IgD-negative memory B cell (primary cell): Measurements from ENCODE around the gene MRPS31. TPM values are rescaled to one million over a fixed set of nuclear protein-coding genes. Genes with fewer than 3 reads are reported as not detected.

Experiments used
- H3K27ac Mint-ChIP-seq, 3 donors: one replicate each; pipeline ENCODE4 v1.8.0; 2020 to 2022; ENCODE audit warnings: mild to moderate bottlenecking in 3 of 3, mixed read lengths in 3 of 3, moderate library complexity in 1 of 3
- H3K27me3 Mint-ChIP-seq: one replicate; pipeline ENCODE4 v1.8.0; 2021; ENCODE audit warnings: mixed read lengths
- H3K36me3 Mint-ChIP-seq: one replicate; pipeline ENCODE4 v1.8.0; 2020; ENCODE audit warnings: mild to moderate bottlenecking, mixed read lengths
- H3K4me1 Mint-ChIP-seq, 3 donors: one replicate each; pipeline ENCODE4 v1.8.0; 2020 to 2022; ENCODE audit warnings: mixed read lengths in 3 of 3, mild to moderate bottlenecking in 1 of 3
- H3K4me3 Mint-ChIP-seq, 4 donors: one replicate each; pipeline ENCODE4 v1.8.0; 2020 to 2022; ENCODE audit warnings: mild to moderate bottlenecking in 4 of 4, mixed read lengths in 4 of 4, moderate library complexity in 3 of 4
- H3K9me3 Mint-ChIP-seq, 3 donors: one replicate each; pipeline ENCODE4 v1.8.0; 2020 to 2021; ENCODE audit warnings: mixed read lengths in 3 of 3, mild to moderate bottlenecking in 1 of 3
- polyA plus RNA-seq: library from polyadenylated mRNA; unstranded; fragments of 300-500 nt; fragmentation: Illumina TruSeq; gene quantifications from one replicate; pipeline ENCODE4 v1.2.3, GENCODE V29; 2021

The MRPS31 gene
- polyA plus RNA-seq, 1 donor from 2014 or later, result 53.6 TPM

DNA sequence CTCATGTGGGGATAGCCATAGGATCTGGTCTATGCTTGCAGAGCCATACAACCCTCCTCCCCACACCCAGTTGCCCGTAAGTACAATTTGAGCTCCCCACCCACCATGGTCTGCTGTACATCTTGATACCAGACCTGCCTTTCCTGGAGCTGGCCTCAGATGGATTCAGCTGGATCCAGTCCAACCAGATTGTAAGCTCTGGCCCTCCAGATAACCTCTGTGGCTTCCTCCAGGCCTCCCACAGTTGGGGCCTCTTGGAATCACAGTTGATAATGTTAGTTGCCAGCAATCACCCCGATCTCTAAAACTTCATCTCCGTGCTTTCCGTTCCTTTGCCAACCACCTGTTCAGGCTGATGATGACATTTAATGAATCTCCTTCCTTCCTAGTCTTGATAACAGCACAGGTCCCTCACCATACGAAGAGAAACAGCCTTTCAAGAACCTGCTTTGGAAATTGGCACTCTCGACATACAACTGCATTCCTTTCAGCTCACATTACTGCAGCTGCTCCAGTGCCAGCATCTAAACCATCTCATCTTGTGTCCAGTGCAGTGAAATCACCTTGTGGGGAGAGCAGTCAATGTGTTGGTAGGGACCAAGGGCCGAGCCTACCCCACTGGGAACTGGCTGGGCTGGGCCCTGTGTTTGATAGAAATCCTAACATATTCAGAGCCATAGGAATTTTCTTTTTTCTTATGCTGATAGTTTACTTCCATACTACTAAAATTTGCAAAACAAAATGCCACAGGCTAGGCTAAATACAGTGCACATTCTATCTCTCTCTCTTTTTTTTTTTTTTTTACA lies 89.4 kb downstream of the MRPS31 start:
- H3K36me3 Mint-ChIP-seq, result peaks cover 2% of the 10 kb centered on the region
- H3K27ac Mint-ChIP-seq, result no peak overlapping the region
- no peaks in the 10 kb centered on the region for H3K9me3 Mint-ChIP-seq
- peak overlapping the region in 1 of 4 donors; percentile 41 for H3K4me3 Mint-ChIP-seq
- peaks cover 1% of the 10 kb centered on the region for H3K27me3 Mint-ChIP-seq
- H3K4me1 Mint-ChIP-seq, result peaks cover 4 to 11% (median 4%) of the 10 kb centered on the region in 3 donors

DNA sequence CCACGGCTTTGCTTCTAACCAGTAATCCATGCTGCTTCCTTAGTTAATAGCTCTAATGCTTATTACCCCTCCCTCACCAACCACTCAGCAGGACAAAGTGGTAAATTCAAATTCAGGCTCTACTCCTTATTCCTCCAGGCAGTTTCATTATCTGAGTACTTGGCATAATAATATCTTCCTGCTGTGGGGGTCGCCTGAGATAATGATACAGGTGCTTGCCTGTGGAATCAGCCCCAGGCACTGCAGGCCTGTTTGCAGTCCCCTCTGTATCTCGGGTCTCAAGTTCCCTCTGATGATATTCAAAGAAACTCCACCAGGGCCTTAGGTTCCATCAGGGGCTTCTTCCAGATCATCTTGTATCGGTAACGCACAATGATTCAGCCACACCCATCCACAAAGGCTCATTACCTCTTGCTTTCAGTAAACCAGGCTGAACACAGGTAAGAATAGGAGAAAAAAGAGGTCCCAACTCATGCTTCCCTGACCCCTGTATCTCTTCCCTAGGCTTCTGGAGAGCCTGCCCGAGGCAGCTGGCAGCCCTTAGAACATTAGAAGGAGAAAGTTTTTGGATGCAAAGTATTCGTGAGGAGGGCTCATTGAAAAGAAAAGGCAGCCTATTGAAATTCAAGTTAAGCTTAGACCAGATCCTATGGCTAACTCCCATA lies 90.2 kb downstream of the MRPS31 start:
- no peak overlapping the region for H3K27ac Mint-ChIP-seq
- peaks cover 1% of the 10 kb centered on the region for H3K27me3 Mint-ChIP-seq

DNA sequence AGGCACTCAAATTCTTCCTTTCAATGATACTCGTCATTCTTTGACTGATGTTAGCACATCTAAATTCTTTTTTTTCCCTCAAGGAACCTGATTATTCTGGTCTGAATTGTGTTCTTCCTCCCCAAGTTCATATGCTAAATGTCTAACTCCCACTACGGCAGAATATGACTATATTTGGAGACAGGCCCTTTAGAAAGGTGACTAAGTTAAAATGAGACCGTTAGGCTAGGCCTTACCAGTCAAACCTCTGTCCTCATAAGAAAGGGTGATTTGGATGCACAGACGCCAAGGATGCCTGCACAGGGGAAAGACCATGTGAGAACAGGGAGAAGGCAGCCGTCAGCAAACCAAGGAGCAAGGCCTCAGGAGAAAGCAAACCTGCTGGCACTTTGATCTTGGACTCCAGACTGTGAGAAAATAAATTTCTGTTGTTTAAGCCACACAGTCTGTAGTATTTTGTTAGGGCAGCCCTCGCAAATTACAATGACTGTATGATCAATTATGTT lies 91.5 kb downstream of the MRPS31 start:
- no peak overlapping the region for H3K27ac Mint-ChIP-seq
- H3K4me3 Mint-ChIP-seq, result no peak overlapping the region
- H3K4me1 Mint-ChIP-seq, result peaks cover 4 to 11% (median 4%) of the 10 kb centered on the region in 3 donors
- H3K27me3 Mint-ChIP-seq, result peaks cover 1% of the 10 kb centered on the region
- H3K36me3 Mint-ChIP-seq, result no peaks in the 10 kb centered on the region
- H3K9me3 Mint-ChIP-seq, result no peaks in the 10 kb centered on the region

More for the DNA sequence above, 90.2 kb downstream of the MRPS31 start:
- Mint-ChIP-seq H3K9me3 (no peaks in the 10 kb centered on the region), H3K36me3 (no peaks in the 10 kb centered on the region), H3K4me1 (peaks cover 4 to 11% (median 4%) of the 10 kb centered on the region in 3 donors), H3K4me3 (no peak overlapping the region)

Other genes with a start within 250 kb of the MRPS31 start
- gene FOXO1, start 104.5 kb downstream of the MRPS31 start, polyA plus RNA-seq, result 16.5 TPM
- gene SLC25A15, start 18.4 kb upstream of the MRPS31 start, polyA plus RNA-seq, result 2.0 TPM
- 148 TPM for gene ELF1, start 248.1 kb upstream of the MRPS31 start, polyA plus RNA-seq